HPDE6-E6E7 (cell line): ENCODE data around the gene TBC1D10B.

Source experiments
- DNase-seq: peaks from one replicate; pipeline ENCODE4 v3.0.0; 2011; ENCODE audit warnings: missing footprints; ENCODE audit errors: extremely low spot score

Gene TBC1D10B

GRCh38 chr16:30374538-30374937 lies 4.2 kb upstream of the TBC1D10B start, which contains the start of gene MYL11:
Gene MYL11 (plus strand): TSS chr16:30374802. CDS start chr16:30374858, 56 bp downstream.
- no peak for DNase-seq

GRCh38 chr16:30372725-30373124 lies 2.4 kb upstream of the TBC1D10B start:
- DNase-seq, result no peak

GRCh38 chr16:30372038-30372712 lies 1.9 kb upstream of the TBC1D10B start:
- DNase-seq, result no peak

GRCh38 chr16:30371248-30371816 lies 1.0 kb upstream of the TBC1D10B start:
- DNase-seq, result no peak

- DNase-seq, result no peak
Observed at GRCh38 chr16:30369938-30370455, 297 bp downstream of the TBC1D10B start.

GRCh38 chr16:30369091-30369937 lies 980 bp downstream of the TBC1D10B start:
- no peak for DNase-seq

- DNase-seq, result no peak
Observed at GRCh38 chr16:30368792-30369090, 1.6 kb downstream of the TBC1D10B start.

GRCh38 chr16:30368122-30368791 lies 2.0 kb downstream of the TBC1D10B start:
- peak; percentile 50 for DNase-seq

GRCh38 chr16:30367349-30368009 lies 2.8 kb downstream of the TBC1D10B start:
- DNase-seq, result no peak

GRCh38 chr16:30366511-30366910 lies 3.8 kb downstream of the TBC1D10B start:
- no peak for DNase-seq

- no peak for DNase-seq
Observed at GRCh38 chr16:30365200-30365599, 5.1 kb downstream of the TBC1D10B start.

- DNase-seq, result no peak
Observed at GRCh38 chr16:30361180-30361579, 9.1 kb downstream of the TBC1D10B start.

- DNase-seq, result no peak
Observed at GRCh38 chr16:30359871-30360170, 10.5 kb downstream of the TBC1D10B start.

- DNase-seq, result no peak
Observed at GRCh38 chr16:30358990-30359870, 11.1 kb downstream of the TBC1D10B start.

- DNase-seq, result no peak
Observed at GRCh38 chr16:30358577-30358936, 11.7 kb downstream of the TBC1D10B start.

- DNase-seq, result no peak
Observed at GRCh38 chr16:30357715-30358576, 12.3 kb downstream of the TBC1D10B start.

- no peak for DNase-seq
Observed at GRCh38 chr16:30357085-30357714, 13.1 kb downstream of the TBC1D10B start.

GRCh38 chr16:30356401-30357084 lies 13.8 kb downstream of the TBC1D10B start:
- DNase-seq, result no peak

GRCh38 chr16:30355954-30356308 lies 14.4 kb downstream of the TBC1D10B start:
- DNase-seq, result no peak
